Measurements from ENCODE around the gene CMTM6.

Gene CMTM6

DNA sequence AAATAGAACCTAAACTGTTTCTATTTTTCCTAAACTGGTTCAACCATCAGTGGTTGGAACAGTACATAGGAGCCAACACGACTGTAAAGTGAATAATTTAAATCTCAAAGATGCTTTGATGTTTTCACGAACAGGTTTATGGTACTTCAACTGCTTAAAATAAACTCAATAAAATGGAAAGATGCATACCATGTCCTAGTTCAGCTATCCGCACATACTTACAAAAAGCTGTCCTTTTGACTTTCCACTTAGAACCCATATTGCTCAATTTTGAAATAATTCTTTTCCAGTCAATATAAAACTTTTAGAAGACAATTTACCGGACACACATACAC is 902 bp downstream of the CMTM6 start:
- TF ChIP-seq ZBTB7A (IDR thresholded peaks at IDR 0.05; ENCODE audit: low read depth) (no peak), CEBPB (IDR thresholded peaks at IDR 0.05) (no peak), RAD21 (IDR thresholded peaks at IDR 0.05; ENCODE audit: low read depth) (no peak), NFIC (IDR thresholded peaks at IDR 0.05) (no peak), USF1 (IDR thresholded peaks at IDR 0.05) (no peak), TAF1 (IDR thresholded peaks at IDR 0.05; ENCODE audit: low read depth) (no peak), EGR1 (IDR thresholded peaks at IDR 0.05) (no peak)
- TF ChIP-seq, protein P1, sequence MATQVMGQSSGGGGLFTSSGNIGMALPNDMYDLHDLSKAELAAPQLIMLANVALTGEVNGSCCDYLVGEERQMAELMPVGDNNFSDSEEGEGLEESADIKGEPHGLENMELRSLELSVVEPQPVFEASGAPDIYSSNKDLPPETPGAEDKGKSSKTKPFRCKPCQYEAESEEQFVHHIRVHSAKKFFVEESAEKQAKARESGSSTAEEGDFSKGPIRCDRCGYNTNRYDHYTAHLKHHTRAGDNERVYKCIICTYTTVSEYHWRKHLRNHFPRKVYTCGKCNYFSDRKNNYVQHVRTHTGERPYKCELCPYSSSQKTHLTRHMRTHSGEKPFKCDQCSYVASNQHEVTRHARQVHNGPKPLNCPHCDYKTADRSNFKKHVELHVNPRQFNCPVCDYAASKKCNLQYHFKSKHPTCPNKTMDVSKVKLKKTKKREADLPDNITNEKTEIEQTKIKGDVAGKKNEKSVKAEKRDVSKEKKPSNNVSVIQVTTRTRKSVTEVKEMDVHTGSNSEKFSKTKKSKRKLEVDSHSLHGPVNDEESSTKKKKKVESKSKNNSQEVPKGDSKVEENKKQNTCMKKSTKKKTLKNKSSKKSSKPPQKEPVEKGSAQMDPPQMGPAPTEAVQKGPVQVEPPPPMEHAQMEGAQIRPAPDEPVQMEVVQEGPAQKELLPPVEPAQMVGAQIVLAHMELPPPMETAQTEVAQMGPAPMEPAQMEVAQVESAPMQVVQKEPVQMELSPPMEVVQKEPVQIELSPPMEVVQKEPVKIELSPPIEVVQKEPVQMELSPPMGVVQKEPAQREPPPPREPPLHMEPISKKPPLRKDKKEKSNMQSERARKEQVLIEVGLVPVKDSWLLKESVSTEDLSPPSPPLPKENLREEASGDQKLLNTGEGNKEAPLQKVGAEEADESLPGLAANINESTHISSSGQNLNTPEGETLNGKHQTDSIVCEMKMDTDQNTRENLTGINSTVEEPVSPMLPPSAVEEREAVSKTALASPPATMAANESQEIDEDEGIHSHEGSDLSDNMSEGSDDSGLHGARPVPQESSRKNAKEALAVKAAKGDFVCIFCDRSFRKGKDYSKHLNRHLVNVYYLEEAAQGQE (IDR thresholded peaks at IDR 0.05; ENCODE audit: low read depth): no peak

DNA sequence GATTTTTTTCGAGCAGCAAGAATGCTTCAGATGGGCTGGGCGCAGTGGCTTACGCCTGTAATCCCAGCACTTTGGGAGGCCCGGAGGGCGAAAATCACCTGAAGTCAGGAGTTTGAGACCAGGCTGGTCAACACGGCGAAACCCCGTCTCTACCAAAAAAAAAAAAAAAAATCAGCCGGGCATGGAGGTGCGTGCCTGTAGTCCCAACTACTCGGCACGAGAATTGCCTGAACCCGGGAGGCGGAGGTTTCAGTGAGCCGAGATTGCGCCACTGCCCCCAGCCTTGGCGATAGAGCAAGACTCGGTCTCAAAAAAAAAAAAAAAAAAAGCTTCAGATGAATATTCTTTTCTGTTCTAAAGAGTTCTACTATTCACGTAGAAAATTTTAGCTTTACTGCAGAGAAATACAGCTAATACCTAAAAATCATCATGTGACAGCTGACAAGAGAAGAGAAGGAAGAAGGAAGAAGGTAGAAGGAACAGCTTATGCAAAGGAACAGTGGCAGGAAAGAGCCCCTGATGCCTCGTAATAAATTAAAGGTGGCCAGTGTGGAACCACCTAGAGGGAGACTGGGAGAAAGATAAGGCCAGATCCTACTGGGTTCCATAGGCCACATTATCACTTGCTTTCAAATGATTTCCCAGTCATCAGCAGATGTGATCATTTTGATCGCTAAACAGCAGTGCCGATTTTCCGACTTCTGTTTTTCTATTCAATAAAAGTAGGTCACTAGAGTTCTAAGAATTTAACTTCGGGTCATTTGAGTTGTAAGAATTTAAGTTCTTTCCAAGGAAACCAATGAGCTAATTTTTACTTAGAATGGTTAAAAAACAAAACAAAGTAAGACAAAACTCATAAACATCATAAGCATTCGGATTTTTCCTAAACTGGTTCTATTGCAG is 1.5 kb downstream of the CMTM6 start:
- TF ChIP-seq FOXM1 (IDR thresholded peaks at IDR 0.05; ENCODE audit: borderline replicate concordance, low read depth) (no peak), TEAD4 (IDR thresholded peaks at IDR 0.05) (no peak), EGR1 (IDR thresholded peaks at IDR 0.05) (no peak), CREB1 (IDR thresholded peaks at IDR 0.05; ENCODE audit: low read depth) (no peak), USF1 (IDR thresholded peaks at IDR 0.05) (no peak), TAF1 (IDR thresholded peaks at IDR 0.05; ENCODE audit: low read depth) (no peak)
- TF ChIP-seq, protein P1 (IDR thresholded peaks at IDR 0.05; ENCODE audit: low read depth): no peak

DNA sequence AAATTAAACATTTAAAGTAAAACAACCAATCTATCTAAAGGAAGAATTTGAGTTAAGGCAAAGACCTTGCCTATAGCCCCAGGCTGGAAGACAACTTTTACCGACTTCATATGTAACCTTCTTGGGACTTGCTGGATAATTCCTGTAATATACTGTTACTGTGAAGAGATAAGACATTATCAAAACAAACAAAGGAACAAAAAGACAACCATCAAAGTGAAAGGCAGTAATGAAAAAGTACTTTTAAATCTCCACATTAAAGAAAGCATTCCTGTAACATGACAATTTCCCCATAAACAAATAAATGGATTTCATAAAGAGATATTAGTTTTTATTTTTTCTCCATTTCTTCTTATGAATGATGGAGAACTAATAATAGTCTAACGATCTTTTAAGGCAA is 2.4 kb downstream of the CMTM6 start:
- no peak for TF ChIP-seq YY1 (IDR thresholded peaks at IDR 0.05; ENCODE audit: low read depth)

GRCh38 chr3:32499585-32499984 is 3.1 kb downstream of the CMTM6 start:
- TF ChIP-seq YY1 (IDR thresholded peaks at IDR 0.05; ENCODE audit: low read depth): no peak

DNA sequence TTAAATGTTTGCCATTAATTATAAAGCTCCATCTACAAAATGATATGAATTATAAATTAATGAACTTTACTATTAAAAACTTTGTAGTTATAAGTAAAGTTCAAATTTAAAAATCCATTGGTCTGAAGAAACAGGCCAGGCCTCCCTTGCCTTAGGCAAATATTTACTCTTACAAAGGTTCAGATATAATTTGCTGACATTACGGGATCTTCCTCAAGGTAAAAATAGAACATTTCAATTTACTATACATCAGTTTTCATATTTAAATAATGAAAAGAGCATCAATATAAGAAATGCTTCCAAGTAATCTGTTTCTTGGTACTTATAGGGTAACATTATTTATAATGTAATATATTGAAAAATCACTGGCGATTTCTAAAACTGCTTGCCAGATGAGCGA is 3.7 kb downstream of the CMTM6 start:
- TF ChIP-seq EGR1 (IDR thresholded peaks at IDR 0.05) (no peak), YY1 (IDR thresholded peaks at IDR 0.05; ENCODE audit: low read depth) (no peak), ZBTB7A (IDR thresholded peaks at IDR 0.05; ENCODE audit: low read depth) (no peak)
- TF ChIP-seq, protein P1 (IDR thresholded peaks at IDR 0.05; ENCODE audit: low read depth): no peak

DNA sequence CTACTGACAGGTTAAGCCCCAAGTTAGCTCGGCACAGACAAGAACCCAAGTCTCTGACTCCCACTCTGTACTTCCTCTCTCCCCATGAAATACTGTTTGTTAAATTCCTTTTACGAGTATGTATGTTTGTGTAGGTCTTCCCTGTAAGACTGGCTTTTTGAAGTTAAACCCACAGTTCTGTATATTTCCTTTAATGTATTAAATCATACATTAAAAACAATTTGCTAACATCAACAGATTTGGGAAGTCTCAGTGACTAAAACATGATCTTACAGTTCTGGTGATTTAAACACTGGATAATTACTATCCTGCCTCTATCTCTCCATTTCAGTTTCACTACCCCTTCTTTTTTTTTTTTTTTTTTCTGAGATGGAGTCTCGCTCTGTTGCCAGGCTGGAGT is 4.4 kb downstream of the CMTM6 start:
- TF ChIP-seq, protein P2, sequence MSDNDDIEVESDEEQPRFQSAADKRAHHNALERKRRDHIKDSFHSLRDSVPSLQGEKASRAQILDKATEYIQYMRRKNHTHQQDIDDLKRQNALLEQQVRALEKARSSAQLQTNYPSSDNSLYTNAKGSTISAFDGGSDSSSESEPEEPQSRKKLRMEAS (IDR thresholded peaks at IDR 0.05): no peak
- TF ChIP-seq RAD21 (IDR thresholded peaks at IDR 0.05; ENCODE audit: low read depth) (no peak), TEAD4 (IDR thresholded peaks at IDR 0.05) (no peak), TCF12 (IDR thresholded peaks at IDR 0.05; ENCODE audit: low read depth) (no peak), EP300 (IDR thresholded peaks at IDR 0.05; ENCODE audit: borderline replicate concordance) (no peak), EGR1 (IDR thresholded peaks at IDR 0.05) (no peak), CREB1 (IDR thresholded peaks at IDR 0.05; ENCODE audit: low read depth) (no peak)
